Right ventricle myocardium superior (tissue), 1 donor: Measurements from ENCODE around the gene ZNF491. TPM values are rescaled to one million over a fixed set of nuclear protein-coding genes. Genes with fewer than 3 reads are reported as not detected.
"Not testable (repeated sequence)": the region's sequence is repeated elsewhere in the genome, so short reads cannot be mapped to it uniquely, and the experiment has no call there.

Experiments
- ATAC-seq: fragments of 200-7000 bp; cut with Tn5 transposase; one replicate; pipeline ENCODE4 v1.9.1; 2020; ENCODE audit warnings: mild to moderate bottlenecking; ENCODE audit not compliant: poor library complexity
- DNase-seq: peaks from one replicate; pipeline ENCODE4 v3.0.0-alpha.2; 2020
- intact Hi-C: fragments of 100-400 bp; cut with DNase I; formaldehyde crosslinking; loops from one replicate; pipeline ENCODE4 v1.11.2; 2022
- total RNA-seq: library from RNA; stranded (reverse); fragmentation: NEBNext Ultra II Directional; extraction: Animal tissue kit (Norgen Biotek cat#: 25700); gene quantifications from one replicate; pipeline ENCODE4 v1.2.1, GENCODE V29; 2021
- donor health status: DM: no; HTN: yes; CAD: no; lungs with severe emphysema.

ZNF491 gene
- total RNA-seq, 1 donor from 2014 or later: 3.1 TPM

- ATAC-seq, intact Hi-C loops, DNase-seq: not testable (repeated sequence)
Observed at GRCh38 chr19:11850289-11850688, 52.0 kb downstream of the ZNF491 start.

DNA sequence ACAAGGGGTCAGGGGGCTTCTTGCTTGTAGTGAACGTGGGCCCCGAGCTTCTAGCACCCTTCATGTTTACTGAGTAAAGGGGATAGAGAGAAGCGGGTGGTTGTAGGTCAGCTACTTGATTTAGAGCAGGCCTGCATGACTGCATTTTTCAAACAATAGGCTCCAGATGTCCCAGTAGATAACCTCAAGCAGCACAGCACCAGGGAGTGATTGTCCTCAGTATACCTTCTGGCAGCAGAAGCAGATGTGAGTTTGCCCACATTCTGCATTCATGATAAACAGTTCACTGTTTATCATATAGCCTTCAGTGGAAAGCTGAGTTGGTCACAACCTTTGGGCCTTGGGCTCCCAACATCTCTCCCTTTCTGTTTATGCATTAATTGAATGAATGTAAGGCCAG, 55.0 kb downstream of the ZNF491 start:
- intact Hi-C loops: no loop called here
- ATAC-seq: no peak
- DNase-seq: no peak

- DNase-seq (no peak), ATAC-seq (no peak)
- intact Hi-C loops: no loop called here
Observed at GRCh38 chr19:11856596-11857250, 58.4 kb downstream of the ZNF491 start.

Other genes starting within 250 kb of the ZNF491 start
- 32.7 TPM for gene ELOF1, start 239.3 kb upstream of the ZNF491 start, total RNA-seq
- 2.3 TPM for gene ACP5, start 220.9 kb upstream of the ZNF491 start, total RNA-seq
- 4.2 TPM for gene ZNF627, start 201.0 kb upstream of the ZNF491 start, total RNA-seq
- gene ZNF823, start 59.6 kb upstream of the ZNF491 start, total RNA-seq: 2.6 TPM
- gene ZNF441, start 31.5 kb upstream of the ZNF491 start, total RNA-seq: 3.8 TPM
- gene ZNF440, start 15.8 kb downstream of the ZNF491 start, total RNA-seq: 4.5 TPM
- 3.2 TPM for gene ZNF439, start 50.2 kb downstream of the ZNF491 start, total RNA-seq
- gene ZNF69, start 89.3 kb downstream of the ZNF491 start, total RNA-seq: 4.7 TPM
- 4.2 TPM for gene ZNF700, start 126.6 kb downstream of the ZNF491 start, total RNA-seq
- gene ZNF763, start 166.5 kb downstream of the ZNF491 start, total RNA-seq: 3.7 TPM
- gene ZNF433, start 237.2 kb downstream of the ZNF491 start, total RNA-seq: 3.8 TPM